SK-N-SH treated with all-trans-retinoic acid at 6 μM for 48 hours (cell line): ENCODE results near the gene GDAP1L1.

Experiments
- ARNTL ChIP-seq: fragments of 450-650 bp; formaldehyde crosslinking; IDR thresholded peaks from 2 replicates; pipeline ENCODE4 v1.5.0; 2020; ENCODE audit warnings: low read depth, mild to moderate bottlenecking, moderate library complexity, borderline replicate concordance
- CREB5 ChIP-seq: fragments of 250-450 bp; sonication (Bioruptor Pico); IDR thresholded peaks from 2 replicates; pipeline ENCODE4 v1.5.1; 2020; ENCODE audit warnings: low read depth, mild to moderate bottlenecking, moderate library complexity
- CSRNP3 ChIP-seq: fragments of 250-450 bp; sonication (Bioruptor Pico); IDR thresholded peaks from 2 replicates; pipeline ENCODE4 v1.5.1; 2021; ENCODE audit warnings: mild to moderate bottlenecking, moderate library complexity
- ESRRG ChIP-seq: fragments of 250-450 bp; sonication (Bioruptor Pico); IDR thresholded peaks from 2 replicates; pipeline ENCODE4 v1.6.1; 2021; ENCODE audit warnings: mild to moderate bottlenecking
- OSR1 ChIP-seq: fragments of 250-450 bp; sonication (Bioruptor Pico); IDR thresholded peaks from 2 replicates; pipeline ENCODE4 v1.8.0; 2022; ENCODE audit warnings: moderate library complexity, mild to moderate bottlenecking, inconsistent platforms
- PATZ1 ChIP-seq: fragments of 250-450 bp; sonication (Bioruptor Pico); IDR thresholded peaks from 2 replicates; pipeline ENCODE4 v1.8.0; 2020; ENCODE audit warnings: mild to moderate bottlenecking, moderate library complexity, borderline replicate concordance
- POU6F1 ChIP-seq: fragments of 250-450 bp; sonication (Bioruptor Pico); IDR thresholded peaks from 2 replicates; pipeline ENCODE4 v1.8.0; 2021; ENCODE audit warnings: low read depth, mild to moderate bottlenecking, moderate library complexity, borderline replicate concordance
- TOX ChIP-seq: fragments of 250-450 bp; sonication (Bioruptor Pico); IDR thresholded peaks from 2 replicates; pipeline ENCODE4 v1.8.0; 2021; ENCODE audit warnings: mild to moderate bottlenecking, moderate library complexity, borderline replicate concordance
- ZFP3 ChIP-seq: fragments of 250-450 bp; sonication (Bioruptor Pico); IDR thresholded peaks from 2 replicates; pipeline ENCODE4 v1.5.0; 2020; ENCODE audit warnings: mild to moderate bottlenecking, moderate library complexity
- ZNF8 ChIP-seq: fragments of 450-650 bp; formaldehyde crosslinking; IDR thresholded peaks from 2 replicates; pipeline ENCODE4 v1.5.0; 2020; ENCODE audit warnings: mild to moderate bottlenecking, moderate library complexity
- TF ChIP-seq, protein P1 (sequence below): fragments of 250-450 bp; sonication (Bioruptor Pico); IDR thresholded peaks from 2 replicates; pipeline ENCODE4 v1.5.0; 2020; ENCODE audit warnings: mild to moderate bottlenecking, moderate library complexity

DNA sequence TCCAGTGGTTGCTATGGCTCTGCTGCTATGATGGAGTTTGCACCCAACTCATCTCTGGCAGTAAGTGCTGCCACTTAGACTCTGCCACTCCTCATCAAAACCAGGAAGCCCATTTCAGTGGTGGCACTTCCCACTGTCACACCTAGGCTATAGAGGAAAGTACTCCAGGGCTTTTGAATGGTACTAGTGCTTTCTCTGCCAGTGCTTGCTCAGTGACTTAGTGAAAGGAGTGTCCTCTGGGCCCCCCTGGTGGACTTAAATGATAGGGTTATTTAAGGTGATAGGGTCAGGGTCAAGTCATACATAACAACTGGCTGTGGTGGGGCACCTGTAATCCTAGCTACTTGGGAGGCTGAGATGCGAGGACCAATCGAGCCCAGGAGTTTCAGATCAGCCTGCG is 41.1 kb downstream of the GDAP1L1 start:
- TF ChIP-seq ZFP3 (CRISPR knock-in tag) = no peak
- TF ChIP-seq PATZ1 (CRISPR knock-in tag) = no peak
- TF ChIP-seq OSR1 (CRISPR knock-in tag) = no peak
- TF ChIP-seq POU6F1 (CRISPR knock-in tag) = no peak
- no peak for TF ChIP-seq ESRRG (CRISPR knock-in tag)
- no peak for TF ChIP-seq ZNF8 (CRISPR knock-in tag)
- TF ChIP-seq, protein P1, sequence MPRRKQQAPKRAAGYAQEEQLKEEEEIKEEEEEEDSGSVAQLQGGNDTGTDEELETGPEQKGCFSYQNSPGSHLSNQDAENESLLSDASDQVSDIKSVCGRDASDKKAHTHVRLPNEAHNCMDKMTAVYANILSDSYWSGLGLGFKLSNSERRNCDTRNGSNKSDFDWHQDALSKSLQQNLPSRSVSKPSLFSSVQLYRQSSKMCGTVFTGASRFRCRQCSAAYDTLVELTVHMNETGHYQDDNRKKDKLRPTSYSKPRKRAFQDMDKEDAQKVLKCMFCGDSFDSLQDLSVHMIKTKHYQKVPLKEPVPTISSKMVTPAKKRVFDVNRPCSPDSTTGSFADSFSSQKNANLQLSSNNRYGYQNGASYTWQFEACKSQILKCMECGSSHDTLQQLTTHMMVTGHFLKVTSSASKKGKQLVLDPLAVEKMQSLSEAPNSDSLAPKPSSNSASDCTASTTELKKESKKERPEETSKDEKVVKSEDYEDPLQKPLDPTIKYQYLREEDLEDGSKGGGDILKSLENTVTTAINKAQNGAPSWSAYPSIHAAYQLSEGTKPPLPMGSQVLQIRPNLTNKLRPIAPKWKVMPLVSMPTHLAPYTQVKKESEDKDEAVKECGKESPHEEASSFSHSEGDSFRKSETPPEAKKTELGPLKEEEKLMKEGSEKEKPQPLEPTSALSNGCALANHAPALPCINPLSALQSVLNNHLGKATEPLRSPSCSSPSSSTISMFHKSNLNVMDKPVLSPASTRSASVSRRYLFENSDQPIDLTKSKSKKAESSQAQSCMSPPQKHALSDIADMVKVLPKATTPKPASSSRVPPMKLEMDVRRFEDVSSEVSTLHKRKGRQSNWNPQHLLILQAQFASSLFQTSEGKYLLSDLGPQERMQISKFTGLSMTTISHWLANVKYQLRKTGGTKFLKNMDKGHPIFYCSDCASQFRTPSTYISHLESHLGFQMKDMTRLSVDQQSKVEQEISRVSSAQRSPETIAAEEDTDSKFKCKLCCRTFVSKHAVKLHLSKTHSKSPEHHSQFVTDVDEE (CRISPR knock-in tag) = no peak
- TF ChIP-seq CREB5 (CRISPR knock-in tag) = no peak
- TF ChIP-seq TOX (CRISPR knock-in tag) = no peak
- TF ChIP-seq ARNTL (CRISPR knock-in tag) = no peak
- no peak for TF ChIP-seq CSRNP3 (CRISPR knock-in tag)
